Activated CD8-positive, alpha-beta memory T cell treated with anti-CD3 and anti-CD28 coated beads, Interleukin-2, amount 50 U/mL, for 1 hour (primary cell): ENCODE data around the gene KRTAP4-12.
"Not testable (repeated sequence)": the region's sequence is repeated elsewhere in the genome, so short reads cannot be mapped to it uniquely, and the experiment has no call there.

Experiments used
- DNase-seq: peaks from one replicate; pipeline ENCODE4 v3.0.0-alpha.2; 2020; ENCODE audit errors: extremely low read depth

The KRTAP4-12 gene

DNA sequence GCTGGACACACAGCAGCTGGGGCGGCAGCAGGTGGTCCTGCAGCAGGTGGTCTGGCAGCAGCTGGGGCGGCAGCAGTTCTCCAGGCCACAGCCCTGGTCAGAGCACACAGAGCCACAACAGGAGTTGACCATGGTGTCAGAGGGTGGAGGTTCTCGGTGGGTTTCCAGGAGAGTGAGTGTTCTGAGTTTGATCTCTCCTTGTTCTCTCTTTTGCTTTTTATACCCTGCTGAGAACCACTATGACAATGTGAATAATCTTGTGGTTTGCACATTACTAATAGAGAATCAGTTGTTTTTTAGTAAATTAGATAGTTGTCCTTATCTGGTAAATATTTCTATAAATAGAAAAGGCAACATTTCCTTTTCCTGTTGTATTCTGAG lies at the start of gene KRTAP4-12:
Gene KRTAP4-12, minus strand, starts transcription at position 192 of the 381 bp plus-strand sequence. Its CDS starts 60 bp downstream, at position 132.
- DNase-seq = not testable (repeated sequence)

DNA sequence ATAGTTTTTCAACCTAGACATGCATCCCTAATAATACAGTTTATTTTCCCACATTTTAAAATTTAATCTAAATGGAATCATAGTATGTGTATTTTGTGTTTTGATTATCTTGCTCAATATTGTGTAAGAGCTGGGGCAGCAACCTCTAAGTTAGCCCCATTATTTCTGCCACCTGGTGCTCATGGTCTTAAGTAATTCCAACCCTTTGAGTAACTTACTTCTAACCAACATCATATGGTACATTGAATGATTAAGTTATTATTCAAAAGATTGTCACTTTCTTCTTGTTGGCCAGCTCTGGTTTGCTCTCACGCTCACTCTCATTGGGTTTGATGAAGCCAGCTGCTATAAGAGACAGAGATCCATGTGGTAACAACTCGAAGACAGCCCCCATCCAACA lies 47.9 kb upstream of the KRTAP4-12 start:
- no peak for DNase-seq

DNA sequence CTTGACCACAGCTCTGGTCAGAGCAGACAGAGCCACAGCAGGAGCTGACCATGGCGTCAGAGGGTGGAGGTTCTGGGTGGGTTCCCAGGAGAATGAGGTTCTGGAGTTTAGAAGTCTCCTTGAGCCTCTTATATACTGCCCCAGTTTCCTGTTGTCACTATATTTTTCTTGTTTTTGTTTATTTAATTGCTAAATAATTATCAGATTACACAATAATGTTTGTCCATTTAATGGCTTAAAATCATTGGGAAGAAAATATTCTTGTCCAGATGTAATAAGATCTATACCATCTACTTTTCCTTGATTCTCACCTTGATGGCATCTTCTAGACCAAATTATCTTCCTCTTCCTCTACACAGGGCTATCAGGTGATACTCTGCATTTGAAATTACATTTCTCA lies 44.1 kb upstream of the KRTAP4-12 start, which contains the start of gene KRTAP4-3:
Gene KRTAP4-3, minus strand, starts transcription at position 101 of the 400 bp plus-strand sequence. Its CDS starts 49 bp downstream, at position 52.
- DNase-seq = no peak

DNA sequence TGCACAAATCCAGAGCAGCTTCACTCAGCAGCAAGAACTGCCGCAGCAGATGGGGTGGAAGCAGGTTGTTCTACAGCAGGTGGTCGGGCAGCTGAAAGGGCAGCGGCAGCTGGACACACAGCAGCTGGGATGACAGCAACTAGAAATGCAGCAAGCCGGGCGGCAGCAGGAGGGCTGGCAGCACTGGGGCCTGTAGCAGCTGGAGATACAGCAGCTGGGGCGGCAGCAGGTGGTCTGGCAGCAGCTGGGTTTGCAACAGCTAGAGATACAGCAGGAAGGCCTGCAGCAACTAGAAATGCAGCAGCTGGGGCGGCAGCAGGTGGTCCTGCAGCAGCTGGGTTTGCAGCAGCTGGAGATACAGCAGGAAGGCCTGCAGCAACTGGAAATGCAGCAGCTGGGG lies 43.6 kb upstream of the KRTAP4-12 start:
- no peak for DNase-seq

DNA sequence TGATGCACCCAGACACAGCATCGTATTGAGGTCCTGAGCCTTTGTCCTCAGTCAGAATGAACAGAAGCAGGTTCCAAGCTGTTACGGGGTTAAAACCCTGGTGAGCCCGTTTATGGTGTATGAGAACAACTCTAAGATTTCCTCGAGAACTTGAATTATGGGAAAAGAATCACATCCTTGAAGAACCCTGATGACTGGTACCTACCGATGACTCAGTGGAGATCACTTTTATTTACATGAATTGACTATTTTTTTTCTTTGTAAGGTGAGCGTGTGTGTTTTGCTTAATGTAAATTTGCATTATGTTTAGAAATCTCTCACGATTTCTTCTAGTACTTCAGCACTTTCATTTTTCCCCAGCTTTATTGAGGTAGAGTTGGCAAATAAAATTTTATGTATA lies 39.8 kb upstream of the KRTAP4-12 start:
- no peak for DNase-seq

DNA sequence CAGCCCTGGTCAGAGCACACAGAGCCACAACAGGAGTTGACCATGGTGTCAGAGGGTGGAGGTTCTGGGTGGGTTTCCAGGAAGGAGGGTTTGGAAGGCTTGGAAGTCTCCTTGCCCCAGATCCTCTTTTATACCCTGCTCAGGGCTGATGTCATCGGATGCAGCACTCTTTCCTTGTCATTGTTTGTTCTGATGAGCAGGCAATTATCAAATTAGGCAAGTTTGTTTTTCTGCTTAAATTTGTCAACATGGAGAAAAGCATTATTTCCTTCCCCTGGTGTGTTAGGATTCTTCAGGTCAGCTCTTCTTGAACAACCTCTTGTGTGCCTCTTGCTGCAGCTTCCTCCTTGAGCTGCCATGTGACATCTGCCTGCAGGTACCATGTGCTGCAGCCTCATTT lies 36.7 kb upstream of the KRTAP4-12 start, which contains the start of gene KRTAP4-4:
Gene KRTAP4-4, minus strand, starts transcription at position 101 of the 400 bp plus-strand sequence. Its CDS starts 57 bp downstream, at position 44.
- DNase-seq = no peak

DNA sequence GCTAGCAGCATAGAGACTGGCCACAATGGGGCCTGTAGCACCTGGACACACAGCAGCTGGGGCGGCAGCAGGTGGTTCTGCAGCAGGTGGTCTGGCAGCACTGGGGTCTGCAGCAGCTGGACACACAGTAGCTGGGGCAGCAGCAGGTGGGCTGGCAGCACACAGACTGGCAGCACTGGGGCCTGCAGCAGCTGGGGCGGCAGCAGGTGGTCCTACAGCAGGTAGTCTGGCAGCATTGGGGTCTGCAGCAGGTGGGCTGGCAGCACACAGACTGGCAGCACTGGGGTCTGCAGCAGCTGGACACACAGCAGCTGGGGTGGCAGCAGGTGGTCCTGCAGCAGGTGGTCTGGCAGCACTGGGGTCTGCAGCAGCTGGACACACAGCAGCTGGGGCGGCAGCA lies 36.2 kb upstream of the KRTAP4-12 start:
- not testable (repeated sequence) for DNase-seq

DNA sequence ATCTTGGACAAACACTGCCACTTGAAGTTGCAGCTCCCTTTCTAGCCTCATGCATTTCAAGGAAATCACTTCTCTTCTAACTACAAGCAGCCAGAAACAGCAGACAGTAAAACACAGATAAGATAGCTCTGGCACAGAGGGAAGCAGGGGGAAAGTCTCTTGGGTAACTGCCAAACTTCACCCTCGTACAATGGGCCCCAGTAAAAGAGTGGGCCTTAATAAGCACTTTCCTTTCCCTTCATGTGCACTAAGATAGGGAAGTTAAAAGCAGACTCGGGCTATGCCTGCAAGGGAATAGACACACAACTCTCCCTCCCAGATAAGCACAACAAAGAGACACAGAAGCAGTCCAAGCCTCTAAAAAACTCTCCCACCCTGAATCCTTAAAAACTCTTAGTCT lies 29.9 kb upstream of the KRTAP4-12 start:
- DNase-seq = no peak

DNA sequence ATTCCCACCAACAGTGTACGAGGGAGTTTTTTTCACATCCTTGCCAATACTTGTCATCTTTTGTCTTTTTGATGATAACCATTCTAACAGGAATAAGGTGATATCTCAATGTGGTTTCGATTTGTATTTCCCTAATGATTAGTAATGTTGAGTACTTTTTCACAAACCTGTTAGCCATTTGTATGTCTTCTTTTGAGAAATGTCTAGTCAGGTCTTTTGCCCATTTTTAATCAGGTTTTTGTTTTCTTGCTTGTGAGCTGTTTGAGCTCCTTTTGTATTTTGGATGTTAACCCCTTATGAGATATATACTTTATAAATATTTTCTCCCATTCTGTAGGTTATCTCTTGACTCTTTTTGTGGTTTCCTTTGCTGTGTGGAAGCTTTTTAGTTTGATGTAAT lies 27.5 kb upstream of the KRTAP4-12 start:
- DNase-seq = no peak

DNA sequence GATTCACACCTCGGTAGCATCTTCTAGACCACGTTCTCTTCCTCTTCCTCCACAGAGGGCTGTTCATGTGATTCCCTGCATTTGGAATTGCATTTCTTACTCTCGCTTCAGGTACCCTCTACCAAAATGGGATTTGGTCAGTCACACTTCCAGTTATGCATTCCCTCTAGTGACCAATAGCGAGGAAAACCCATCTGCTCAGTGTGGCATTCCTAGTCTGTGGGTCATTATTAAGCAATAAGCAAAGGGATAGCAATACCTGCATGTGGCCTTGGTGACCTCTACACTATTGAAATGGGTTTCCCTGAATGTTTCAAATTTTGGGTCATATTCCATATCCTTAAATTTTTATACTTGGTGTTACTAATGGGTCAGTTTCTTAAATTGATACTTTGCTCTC lies 26.0 kb upstream of the KRTAP4-12 start:
- no peak for DNase-seq

DNA sequence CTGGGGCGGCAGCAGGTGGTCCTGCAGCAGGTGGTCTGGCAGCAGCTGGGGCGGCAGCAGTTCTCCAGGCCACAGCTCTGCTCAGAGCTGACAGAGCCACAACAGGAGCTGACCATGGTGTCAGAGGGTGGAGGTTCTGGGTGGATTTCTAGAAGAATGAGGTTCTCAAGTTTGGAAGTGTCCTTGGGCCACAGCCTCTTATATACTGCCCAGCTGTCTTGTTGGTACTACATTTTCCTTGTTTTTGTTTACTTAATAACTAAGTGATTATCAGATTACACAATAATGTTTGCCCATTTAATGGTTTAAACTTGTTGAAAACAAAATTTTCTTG lies 25.6 kb upstream of the KRTAP4-12 start, which contains the start of gene KRTAP4-5:
Gene KRTAP4-5, minus strand, starts transcription at position 174 of the 334 bp plus-strand sequence. Its CDS starts 58 bp downstream, at position 116.
- DNase-seq = no peak

DNA sequence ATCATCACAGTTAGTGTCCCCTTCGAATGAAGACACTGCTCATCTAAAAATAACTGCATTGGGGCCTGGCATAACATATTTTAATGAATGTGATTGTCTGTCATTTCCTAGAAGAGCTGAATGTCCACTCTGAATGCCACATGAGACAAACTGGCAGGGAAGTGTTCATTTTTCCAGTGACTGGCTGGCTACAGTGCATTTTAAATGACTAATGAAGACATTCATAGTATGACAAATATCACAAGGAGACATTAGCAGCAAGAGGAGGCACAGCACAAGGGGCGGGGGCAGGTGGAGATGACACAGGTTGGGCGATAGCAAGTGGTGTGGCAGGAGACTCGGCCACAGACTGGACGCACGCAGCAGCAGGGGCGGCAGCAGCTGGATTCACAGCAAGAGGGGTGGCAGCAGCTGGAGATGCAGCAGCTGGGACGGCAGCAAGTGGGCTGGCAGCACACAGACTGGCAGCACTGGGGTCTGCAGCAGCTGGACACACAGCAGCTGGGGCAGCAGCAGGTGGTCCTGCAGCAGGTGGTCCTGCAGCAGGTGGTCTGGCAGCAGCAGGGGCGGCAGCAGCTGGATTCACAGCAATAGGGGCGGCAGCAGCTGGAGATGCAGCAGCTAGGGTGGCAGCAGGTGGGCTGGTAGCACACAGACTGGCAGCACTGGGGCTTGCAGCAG lies 25.1 kb upstream of the KRTAP4-12 start:
- not testable (repeated sequence) for DNase-seq

DNA sequence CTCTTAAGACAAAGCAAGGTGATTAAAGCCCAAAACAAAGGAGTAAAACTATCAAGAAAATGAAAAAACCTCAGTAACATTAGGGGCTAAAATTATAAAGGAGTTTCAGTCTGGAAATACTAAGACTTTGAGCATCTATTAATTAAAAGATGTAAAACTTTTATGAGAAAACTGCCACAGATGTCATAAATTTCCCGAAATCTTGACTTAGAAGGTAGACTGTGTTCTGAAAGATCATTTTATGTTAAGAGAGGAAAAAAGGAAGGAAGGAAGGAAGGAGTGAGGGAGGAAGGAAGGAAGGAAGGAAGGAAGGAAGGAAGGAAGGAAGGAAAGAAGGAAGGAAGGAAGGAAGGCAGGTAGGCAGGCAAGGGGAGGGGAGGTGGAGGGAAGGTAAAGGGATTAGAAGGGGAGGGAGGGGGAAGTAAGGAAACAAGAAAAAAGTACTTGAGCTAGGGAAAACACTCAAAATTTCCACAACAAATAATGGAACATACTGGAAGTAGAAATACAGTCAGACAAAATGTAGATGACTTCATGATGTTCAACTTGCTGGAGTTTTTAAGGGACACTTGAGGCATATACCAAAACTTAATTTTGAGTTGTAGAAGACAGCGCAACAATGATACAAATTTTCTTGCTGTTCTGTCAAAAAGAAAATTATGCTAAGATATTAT lies 23.7 kb upstream of the KRTAP4-12 start:
- no peak for DNase-seq

DNA sequence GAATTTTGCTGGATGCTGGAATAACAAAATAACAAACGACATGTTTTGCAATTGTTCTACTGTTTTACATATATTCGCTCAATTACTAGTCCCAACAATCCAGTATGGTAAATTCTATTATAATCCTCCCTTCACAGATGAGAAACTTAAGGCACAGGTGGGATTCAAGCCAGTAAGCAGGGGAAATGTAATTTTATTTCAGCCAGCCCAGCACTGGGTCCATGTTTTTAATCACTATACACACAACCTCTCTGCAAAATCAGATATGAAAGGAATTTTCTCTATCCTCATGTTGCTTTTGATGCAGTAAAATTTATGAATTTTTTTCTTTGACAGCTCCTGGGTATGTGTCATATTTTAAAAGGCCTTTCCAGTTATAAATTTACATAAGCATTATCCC lies 21.3 kb upstream of the KRTAP4-12 start:
- no peak for DNase-seq

DNA sequence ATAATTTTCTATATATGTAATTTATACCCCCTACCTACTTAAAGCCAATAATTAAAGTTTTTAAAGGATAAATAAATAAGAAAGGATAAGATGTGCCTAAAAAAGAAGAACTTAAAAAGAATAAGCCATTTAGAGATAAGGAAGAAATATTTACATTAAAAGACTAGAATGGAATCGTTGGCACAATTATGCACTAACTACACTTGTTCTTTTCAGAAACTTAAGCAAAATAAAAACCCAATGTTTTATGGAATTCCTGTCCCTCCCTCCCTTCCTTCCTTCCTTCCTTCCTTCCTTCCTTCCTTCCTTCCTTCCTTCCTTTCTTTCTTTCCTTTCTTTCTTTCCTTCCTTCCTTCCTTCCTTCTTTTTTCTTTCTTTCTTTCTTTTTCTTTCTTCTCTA lies 20.9 kb upstream of the KRTAP4-12 start:
- DNase-seq = no peak

DNA sequence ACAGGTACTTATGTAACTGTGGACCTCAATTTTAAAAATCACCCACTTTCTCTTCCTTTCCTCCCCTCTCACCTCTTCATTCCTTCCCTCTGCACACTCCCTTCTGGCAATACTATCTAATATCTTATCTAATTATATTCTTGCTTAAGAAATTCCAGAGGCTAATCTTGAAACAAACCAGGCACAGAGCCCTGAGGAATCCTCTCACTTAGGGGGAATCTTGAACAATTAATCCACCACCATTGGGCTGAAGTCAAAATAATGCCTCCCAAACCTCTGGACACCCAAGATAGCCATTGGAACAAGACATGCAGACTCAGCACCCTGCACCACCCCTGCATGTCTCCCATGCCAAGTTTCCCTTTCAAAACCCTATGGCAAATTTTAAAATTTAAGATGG lies 17.4 kb upstream of the KRTAP4-12 start:
- DNase-seq = no peak

DNA sequence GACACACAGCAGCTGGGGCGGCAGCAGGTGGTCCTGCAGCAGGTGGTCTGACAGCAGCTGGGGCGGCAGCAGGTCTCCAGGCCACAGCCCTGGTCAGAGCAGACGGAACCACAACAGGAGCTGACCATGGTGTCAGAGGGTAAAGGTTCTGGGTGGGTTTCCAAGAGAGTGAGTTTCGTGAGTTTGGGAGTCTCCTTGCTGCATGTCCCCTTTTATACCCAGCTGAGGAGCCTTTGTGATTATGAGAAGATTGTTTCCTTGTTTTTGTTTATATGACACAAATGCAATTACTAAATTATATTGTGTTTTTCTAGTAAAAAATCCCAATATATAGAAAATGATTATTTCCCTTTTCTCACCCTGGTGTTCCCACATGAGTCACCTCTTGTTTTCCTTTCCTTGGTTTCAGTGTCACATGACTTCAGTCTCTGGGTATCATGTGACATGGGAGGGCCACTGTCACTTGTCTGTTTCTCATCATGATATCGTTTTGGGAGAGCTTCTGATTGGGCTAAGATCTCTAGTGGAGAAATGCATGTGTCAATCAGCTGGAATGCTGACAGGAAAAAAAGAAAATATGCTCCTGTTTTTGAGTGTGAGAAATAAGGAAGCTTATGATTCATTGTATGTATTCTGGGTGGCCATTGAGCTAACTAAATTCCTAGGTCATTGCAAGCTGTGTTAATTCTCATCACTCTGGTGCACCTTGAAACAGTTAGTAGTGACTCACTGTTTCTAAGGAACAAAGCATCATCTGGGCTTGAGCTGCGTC lies 16.6 kb upstream of the KRTAP4-12 start, which contains the start of gene KRTAP4-6:
Gene KRTAP4-6, minus strand, starts transcription at position 185 of the 772 bp plus-strand sequence. Its CDS starts 57 bp downstream, at position 128.
- DNase-seq = no peak

DNA sequence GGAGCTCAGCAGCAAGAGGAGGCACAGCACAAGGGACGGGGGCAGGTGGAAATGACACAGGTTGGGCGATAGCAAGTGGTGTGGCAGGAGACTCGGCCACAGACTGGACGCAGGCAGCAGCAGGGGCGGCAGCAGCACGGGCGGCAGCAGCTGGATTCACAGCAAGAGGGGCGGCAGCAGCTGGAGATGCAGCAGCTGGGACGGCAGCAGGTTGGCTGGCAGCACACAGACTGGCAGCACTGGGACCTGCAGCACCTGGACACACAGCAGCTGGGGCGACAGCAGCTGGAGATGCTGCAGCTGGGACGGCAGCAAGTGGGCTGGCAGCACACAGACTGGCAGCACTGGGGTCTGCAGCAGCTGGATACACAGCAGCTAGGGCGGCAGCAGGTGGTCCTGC lies 15.9 kb upstream of the KRTAP4-12 start:
- DNase-seq = not testable (repeated sequence)

DNA sequence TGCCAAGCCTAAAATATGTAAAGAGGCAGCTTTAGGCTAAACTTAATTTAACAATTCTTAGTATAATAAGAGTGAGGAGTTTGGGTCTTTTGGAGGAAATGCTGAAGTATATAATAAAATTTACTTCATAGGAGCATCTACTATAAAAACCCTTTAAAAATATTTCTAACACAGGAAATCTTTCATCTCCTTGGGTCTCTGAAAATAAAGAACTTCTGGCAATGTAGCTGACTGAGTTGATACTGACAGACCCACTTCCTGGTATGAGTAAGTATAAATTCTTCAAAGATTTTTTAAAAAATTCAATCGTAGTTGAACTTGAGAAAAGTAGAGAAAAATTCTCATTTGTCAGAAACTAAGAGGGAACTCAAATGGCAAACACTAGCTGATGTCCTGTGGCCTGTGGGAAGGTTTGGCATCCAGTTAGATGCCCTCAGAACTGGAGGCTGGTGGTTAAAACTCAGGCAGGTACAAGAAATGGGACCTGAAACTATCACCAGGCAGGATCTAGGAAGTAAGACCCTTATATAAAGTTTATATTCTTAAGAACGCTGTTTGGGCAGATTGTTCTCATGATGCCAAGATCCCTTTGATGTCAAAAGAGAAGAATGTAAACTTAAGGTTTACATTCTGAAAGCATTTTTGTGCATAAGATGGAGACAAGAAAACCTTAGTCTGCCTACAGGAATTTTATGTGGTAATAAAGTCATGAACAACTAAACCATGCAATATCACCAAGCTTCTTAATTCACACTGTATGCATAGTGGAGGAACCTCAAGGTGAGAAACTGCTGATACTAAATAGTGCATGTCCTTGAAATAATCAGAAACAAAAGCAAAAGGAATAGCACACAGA lies 10.1 kb upstream of the KRTAP4-12 start:
- DNase-seq = no peak

DNA sequence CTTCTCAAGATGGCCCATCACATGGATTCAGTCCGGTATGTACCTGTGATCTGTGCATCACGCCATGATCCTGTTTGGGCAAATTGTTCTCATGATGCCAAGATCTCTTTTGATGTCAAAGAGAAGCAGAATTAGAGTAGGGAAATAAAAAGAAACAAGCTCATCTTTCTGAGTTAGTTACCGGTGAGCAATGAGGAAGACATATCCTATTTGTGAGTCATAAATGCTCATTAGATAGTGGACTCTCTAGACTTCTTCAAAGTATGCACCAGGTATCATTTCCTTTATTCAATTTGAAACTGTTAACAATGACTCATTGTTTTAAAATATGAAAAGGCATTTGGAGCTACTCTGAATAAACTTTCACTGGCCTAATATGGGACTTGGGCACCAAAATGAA lies 8.0 kb upstream of the KRTAP4-12 start:
- no peak for DNase-seq

DNA sequence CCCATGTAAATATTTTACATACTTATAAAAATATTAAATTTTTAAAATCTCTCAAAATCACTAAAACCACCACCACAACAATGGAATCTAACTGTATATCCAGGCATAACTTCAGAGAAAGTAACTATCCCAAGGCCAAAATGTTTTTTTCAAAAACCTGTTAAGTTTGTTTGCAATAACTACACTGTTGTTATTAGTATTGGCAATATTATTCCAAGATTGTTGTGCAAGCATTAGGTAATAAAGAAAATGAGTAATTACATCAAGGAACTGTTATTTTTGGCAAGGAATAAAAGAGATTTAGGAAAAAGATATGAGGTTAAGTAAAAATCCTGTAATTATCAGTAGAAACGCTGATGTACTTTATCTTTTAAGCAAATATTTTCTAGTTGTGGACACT lies 3.4 kb upstream of the KRTAP4-12 start:
- DNase-seq = no peak
